C4-2B (cell line): ENCODE measurements around the gene ABCA5.

ENCODE experiments used
- CTCF ChIP-seq: fragments of 450-650 bp; conservative IDR thresholded peaks from 2 replicates; pipeline ENCODE4 v1.5.1; 2017; ENCODE audit warnings: mild to moderate bottlenecking
- ZFX ChIP-seq: fragments of 450-650 bp; IDR thresholded peaks from 2 replicates; pipeline ENCODE4 v1.6.1; 2017

- TF ChIP-seq CTCF (no peak), ZFX (no peak)
These were observed 13.0 kb upstream of the ABCA5 start for GRCh38 chr17:69339937-69340336.
